ENCODE data around the gene NDUFA3. TPM values are rescaled to one million over a fixed set of nuclear protein-coding genes. Genes with fewer than 3 reads are reported as not detected.

NDUFA3 gene
- total and polyA plus RNA-seq, 2 donors (not counting 3 experiments of a cell fraction or from before 2014, with no cell fraction given) = 107 to 119 TPM

GRCh38 chr19:54155694-54156093, 53.0 kb downstream of the NDUFA3 start:
- DNase-seq (ENCODE audit: low read depth, low spot score) (no peak), FAIRE-seq (no peak)
- H3K27ac ChIP-seq (ENCODE audit: insufficient read depth, low read depth, low read length) = no peak overlapping the region
- intact Hi-C loops (cut with micrococcal nuclease) (no loop called here), dilution Hi-C loops (cut with MboI; ENCODE audit: extremely low pct_ligation_motif_present, low sequenced_read_pairs) (no loop called here)
- no peaks in the 10 kb centered on the region for H3K27me3 ChIP-seq (ENCODE audit: control insufficient read depth in 2 of 2, insufficient read depth in 2 of 2, low read length in 2 of 2)
- H3K4me1 ChIP-seq (ENCODE audit: control insufficient read depth, extremely low read depth, insufficient read depth, low read length) = peaks cover 14% of the 10 kb centered on the region
- H3K36me3 ChIP-seq (ENCODE audit: control insufficient read depth in 2 of 2, extremely low read depth in 1 of 2, insufficient read depth in 2 of 2, low read length in 2 of 2) = peaks cover 11 to 56% of the 10 kb centered on the region in 2 experiments
- CTCF ChIA-PET = no interaction called here
- no peak overlapping the region for H3K4me3 ChIP-seq (replicated peaks in 1 of 3; ENCODE audit: insufficient read depth in 1 of 3, low read depth in 1 of 3, low read length in 3 of 3)
- BruUV-seq (replicated peaks) = no TSS peak
- no peaks in the 10 kb centered on the region for H3K9me3 ChIP-seq (replicated peaks; ENCODE audit: control insufficient read depth, insufficient read depth, low read length)
- H3K4me2 ChIP-seq (ENCODE audit: insufficient read depth, low read length) = no peak overlapping the region
- no peak overlapping the region for H2AFZ ChIP-seq (ENCODE audit: low read depth, low read length)
- peaks cover 4% of the 10 kb centered on the region for H3K79me2 ChIP-seq (ENCODE audit: control insufficient read depth, insufficient read depth, low read length)
- no peaks in the 10 kb centered on the region for H3K9me1 ChIP-seq (replicated peaks; ENCODE audit: control insufficient read depth, extremely low read depth, insufficient read depth, low read length)
- H3K9ac ChIP-seq (replicated peaks; ENCODE audit: extremely low read depth, insufficient read depth, low read length) = no peak overlapping the region
- TF ChIP-seq JUN (IDR thresholded peaks at IDR 0.05; ENCODE audit: borderline replicate concordance, insufficient read depth, insufficient read length, low read depth) (no peak), CTCF (IDR thresholded peaks at IDR 0.05; ENCODE audit: extremely low read depth in 1 of 2, insufficient read depth in 1 of 2, low read depth in 1 of 2, low read length in 2 of 2) (no peak), MAX (IDR thresholded peaks at IDR 0.05; ENCODE audit: insufficient read depth, insufficient read length) (no peak), MYC (IDR thresholded peaks at IDR 0.05; ENCODE audit: low read depth, low read length) (no peak), GATA2 (IDR thresholded peaks at IDR 0.05; ENCODE audit: insufficient read depth, insufficient read length, low read depth, low read length) (no peak), POLR2AphosphoS5 (IDR thresholded peaks at IDR 0.05; ENCODE audit: insufficient read depth, low read depth, low read length) (no peak), EZH2 (IDR thresholded peaks at IDR 0.05; ENCODE audit: borderline replicate concordance, low read depth, low read length, severe bottlenecking) (no peak), POLR2A (IDR thresholded peaks at IDR 0.05; ENCODE audit: low read depth, low read length) (no peak), FOS (IDR thresholded peaks at IDR 0.05; ENCODE audit: borderline replicate concordance, insufficient read depth, low read length) (no peak)
- POLR2A ChIA-PET = no interaction called here
- H4K20me1 ChIP-seq (replicated peaks; ENCODE audit: control insufficient read depth, extremely low read depth, insufficient read depth, low read length) = no peaks in the 10 kb centered on the region

All from endothelial cell of umbilical vein (primary cell).